Endothelial cell of umbilical vein (primary cell): ENCODE measurements around the gene CBLN1. TPM values are rescaled to one million over a fixed set of nuclear protein-coding genes. Genes with fewer than 3 reads are reported as not detected.

Experiments
- BruUV-seq: library from RNA; stranded (reverse); fragments of 400-500 nt; replicated peaks from 2 replicates; lab custom pipeline; 2021; lab: Mats Ljungman, UMichigan
- CTCF ChIA-PET: fragments of 300-600, 350-600 bp; sonication (Branson Sonifier 250); formaldehyde crosslinking; loops from one replicate; lab custom pipeline; 2021; ENCODE audit warnings: antibody characterized with exemption, inconsistent platforms; lab: Charles Lee
- POLR2A ChIA-PET: fragments of 300-600, 350-600 bp; sonication (Branson Sonifier 250); formaldehyde crosslinking; loops from one replicate; lab custom pipeline; 2021; ENCODE audit warnings: antibody characterized with exemption, inconsistent platforms; lab: Charles Lee
- DNase-seq: peaks from one replicate; pipeline ENCODE4 v3.0.0-alpha.2; 2011; ENCODE audit warnings: low read depth, low spot score
- FAIRE-seq: peaks from 2 replicates; lab custom pipeline; 2011; peaks lifted over from hg19 to GRCh38; lab: Jason Lieb, UNC
- H2AFZ ChIP-seq: 2 replicates; pipeline ENCODE4 v1.6.0; 2012; ENCODE audit warnings: low read depth, low read length, control low read depth, inconsistent platforms
- H3K27ac ChIP-seq: 2 replicates; pipeline ENCODE4 v1.5.1; 2011; ENCODE audit warnings: low read depth, mild to moderate bottlenecking, control low read depth, low read length, moderate library complexity; ENCODE audit not compliant: insufficient read depth
- H3K27me3 ChIP-seq, 2 experiments: 2 replicates each; pipeline versions ENCODE4 v1.6.0 to v1.6.1; 2011; ENCODE audit warnings: low read length in 2 of 2, mixed read lengths in 1 of 2; ENCODE audit not compliant: control insufficient read depth in 2 of 2, insufficient read depth in 2 of 2
- H3K36me3 ChIP-seq, 2 experiments: 2 replicates in 1 of 2; 3 replicates in 1 of 2; pipeline ENCODE4 v1.5.1; 2011; ENCODE audit warnings: low read length in 2 of 2, mild to moderate bottlenecking in 1 of 2, moderate library complexity in 1 of 2; ENCODE audit not compliant: control insufficient read depth in 2 of 2, insufficient read depth in 2 of 2; ENCODE audit errors: extremely low read depth in 1 of 2
- H3K4me1 ChIP-seq: 3 replicates; pipeline ENCODE4 v1.5.1; 2011; ENCODE audit warnings: mild to moderate bottlenecking, low read length; ENCODE audit not compliant: control insufficient read depth, insufficient read depth; ENCODE audit errors: extremely low read depth
- H3K4me2 ChIP-seq: 2 replicates; pipeline ENCODE4 v1.6.1; 2011; ENCODE audit warnings: low read length, control low read depth, mixed read lengths; ENCODE audit not compliant: insufficient read depth
- H3K4me3 ChIP-seq, 3 experiments: fragments of 200-600 bp in 1 of 3; sonication (generic), shearing (Covaris generic) in 1 of 3; replicated peaks in 1 of 3; 2 replicates each; pipeline ENCODE4 v1.5.1; 2011 to 2016; ENCODE audit warnings: control low read depth in 3 of 3, low read length in 3 of 3, mild to moderate bottlenecking in 2 of 3, inconsistent platforms in 1 of 3, low read depth in 1 of 3, moderate library complexity in 1 of 3; ENCODE audit not compliant: insufficient read depth in 1 of 3
- H3K79me2 ChIP-seq: 2 replicates; pipeline ENCODE4 v1.6.0; 2012; ENCODE audit warnings: low read length, inconsistent platforms; ENCODE audit not compliant: control insufficient read depth, insufficient read depth
- H3K9ac ChIP-seq: replicated peaks from 2 replicates; pipeline ENCODE3; 2011; ENCODE audit warnings: low read length, control low read depth; ENCODE audit not compliant: insufficient read depth; ENCODE audit errors: extremely low read depth
- H3K9me1 ChIP-seq: replicated peaks from 3 replicates; pipeline ENCODE4 v1.6.0; 2011; ENCODE audit warnings: mild to moderate bottlenecking, low read length; ENCODE audit not compliant: control insufficient read depth, insufficient read depth; ENCODE audit errors: extremely low read depth
- H3K9me3 ChIP-seq: replicated peaks from 2 replicates; pipeline ENCODE4 v1.5.1; 2012; ENCODE audit warnings: low read length, inconsistent platforms; ENCODE audit not compliant: control insufficient read depth, insufficient read depth
- H4K20me1 ChIP-seq: replicated peaks from 2 replicates; pipeline ENCODE3; 2011; ENCODE audit warnings: mild to moderate bottlenecking, low read length; ENCODE audit not compliant: control insufficient read depth, insufficient read depth; ENCODE audit errors: extremely low read depth
- CTCF ChIP-seq, 2 donors: IDR thresholded peaks; 1 replicate in 1 of 2; 2 replicates in 1 of 2; pipeline ENCODE4 v1.5.1; 2011; ENCODE audit warnings: low read length in 2 of 2, mild to moderate bottlenecking in 2 of 2, moderate library complexity in 2 of 2, control low read depth in 1 of 2, inconsistent platforms in 1 of 2, low read depth in 1 of 2; ENCODE audit not compliant: insufficient read depth in 1 of 2; ENCODE audit errors: extremely low read depth in 1 of 2
- EZH2 ChIP-seq: IDR thresholded peaks from 2 replicates; pipeline ENCODE4 v1.6.1; 2012; ENCODE audit warnings: borderline replicate concordance, low read depth, mild to moderate bottlenecking, moderate library complexity, low read length, inconsistent platforms; ENCODE audit not compliant: severe bottlenecking
- FOS ChIP-seq: IDR thresholded peaks from 2 replicates; pipeline ENCODE4 v1.6.1; 2011; ENCODE audit warnings: mild to moderate bottlenecking, low read length, moderate library complexity, borderline replicate concordance; ENCODE audit not compliant: insufficient read depth
- GATA2 ChIP-seq: IDR thresholded peaks from 2 replicates; pipeline ENCODE4 v1.7.0; 2011; ENCODE audit warnings: low read depth, mild to moderate bottlenecking, moderate library complexity, mixed read lengths, low read length; ENCODE audit not compliant: insufficient read length, insufficient read depth
- JUN ChIP-seq: IDR thresholded peaks from 2 replicates; pipeline ENCODE4 v1.6.1; 2011; ENCODE audit warnings: borderline replicate concordance, low read depth; ENCODE audit not compliant: insufficient read length, insufficient read depth
- MAX ChIP-seq: IDR thresholded peaks from 2 replicates; pipeline ENCODE4 v1.6.1; 2011; ENCODE audit not compliant: insufficient read depth, insufficient read length
- MYC ChIP-seq: IDR thresholded peaks from one replicate; pipeline ENCODE4 v1.6.1; 2011; ENCODE audit warnings: mild to moderate bottlenecking, low read depth, low read length
- POLR2A ChIP-seq: IDR thresholded peaks from 2 replicates; pipeline ENCODE4 v1.6.1; 2012; ENCODE audit warnings: low read depth, mild to moderate bottlenecking, control low read depth, low read length
- POLR2AphosphoS5 ChIP-seq: IDR thresholded peaks from 2 replicates; pipeline ENCODE4 v1.6.1; 2012; ENCODE audit warnings: low read depth, mild to moderate bottlenecking, control low read depth, low read length, moderate library complexity; ENCODE audit not compliant: insufficient read depth
- dilution Hi-C: fragments of 300-500 bp; cut with MboI; formaldehyde crosslinking; loops from one replicate; pipeline ENCODE4 v1.15.0; 2019; ENCODE audit warnings: low sequenced_read_pairs; ENCODE audit not compliant: extremely low pct_ligation_motif_present
- intact Hi-C: fragments of 100-400 bp; cut with micrococcal nuclease; formaldehyde crosslinking; loops from one replicate; pipeline ENCODE4 v1.10.0; 2022
- polyA plus RNA-seq, 4 experiments: library from polyadenylated mRNA; depleted of rRNA in 3 of 4; stranded (reverse) in 3 of 4; unstranded in 1 of 4; fragments of >200 nt; gene quantifications; 2 replicates each; pipeline versions ENCODE4 v1.2.1 to v1.2.3, GENCODE V29; 2011 to 2012; ENCODE audit warnings: missing spikeins in 1 of 4
- total RNA-seq: library from RNA; stranded (reverse); gene quantifications from 2 replicates; pipeline ENCODE4 v1.2.3, GENCODE V29; 2021

CBLN1 gene
- total and polyA plus RNA-seq, 2 donors (not counting 3 experiments of a cell fraction or from before 2014, with no cell fraction given) = not detected

GRCh38 chr16:49275870-49276269, 5.8 kb downstream of the CBLN1 start:
- no peaks in the 10 kb centered on the region for H3K9me1 ChIP-seq
- no peaks in the 10 kb centered on the region for H3K4me1 ChIP-seq
- no peaks in the 10 kb centered on the region for H3K36me3 ChIP-seq
- no peak for TF ChIP-seq FOS
- TF ChIP-seq GATA2 = no peak
- H3K9ac ChIP-seq = no peak overlapping the region
- H4K20me1 ChIP-seq = no peaks in the 10 kb centered on the region
- H3K79me2 ChIP-seq = no peaks in the 10 kb centered on the region
- intact Hi-C loops = no loop called here
- no peak overlapping the region for H2AFZ ChIP-seq
- dilution Hi-C loops = no loop called here
- no peaks in the 10 kb centered on the region for H3K9me3 ChIP-seq
- ChIA-PET CTCF (no interaction called here), POLR2A (no interaction called here)
- peaks cover 53 to 56% of the 10 kb centered on the region in 2 experiments for H3K27me3 ChIP-seq
- H3K4me3 ChIP-seq = no peak overlapping the region
- H3K4me2 ChIP-seq = no peak overlapping the region
- FAIRE-seq (no peak), DNase-seq (no peak)
- BruUV-seq = no TSS peak
- H3K27ac ChIP-seq = no peak overlapping the region

- CTCF ChIA-PET = no interaction called here
- FAIRE-seq = no peak
- Histone ChIP-seq H3K4me1 (no peaks in the 10 kb centered on the region), H3K9me3 (no peaks in the 10 kb centered on the region), H3K9ac (no peak overlapping the region), H3K4me2 (no peak overlapping the region), H3K4me3 (no peak overlapping the region), H3K9me1 (no peaks in the 10 kb centered on the region), H3K27ac (no peak overlapping the region), H2AFZ (no peak overlapping the region), H3K79me2 (no peaks in the 10 kb centered on the region), H3K27me3 (peaks cover 48 to 50% of the 10 kb centered on the region in 2 experiments), H4K20me1 (no peaks in the 10 kb centered on the region), H3K36me3 (no peaks in the 10 kb centered on the region)
- POLR2A ChIA-PET = no interaction called here
- DNase-seq = no peak
- intact Hi-C loops (no loop called here), dilution Hi-C loops (no loop called here)
- no peak for TF ChIP-seq MAX
- TF ChIP-seq MYC = no peak
- TF ChIP-seq EZH2 = no peak
- no peak for TF ChIP-seq CTCF (IDR thresholded peaks at IDR 0.05; ENCODE audit: extremely low read depth in 1 of 2, insufficient read depth in 1 of 2, low read depth in 1 of 2, low read length in 2 of 2)
- TF ChIP-seq FOS = no peak
- TF ChIP-seq GATA2 = no peak
- no peak for TF ChIP-seq JUN
- TF ChIP-seq POLR2AphosphoS5 = no peak
- TF ChIP-seq POLR2A = no peak
- BruUV-seq = no TSS peak
These were observed 6.4 kb downstream of the CBLN1 start for GRCh38 chr16:49275050-49275730.
